Measurements from ENCODE around the gene MEX3B. TPM values are rescaled to one million over a fixed set of nuclear protein-coding genes. Genes with fewer than 3 reads are reported as not detected.
"Not testable (repeated sequence)": the region's sequence is repeated elsewhere in the genome, so short reads cannot be mapped to it uniquely, and the experiment has no call there.

MEX3B gene
- total RNA-seq, 1 donor from 2014 or later, result 0.31 TPM

DNA sequence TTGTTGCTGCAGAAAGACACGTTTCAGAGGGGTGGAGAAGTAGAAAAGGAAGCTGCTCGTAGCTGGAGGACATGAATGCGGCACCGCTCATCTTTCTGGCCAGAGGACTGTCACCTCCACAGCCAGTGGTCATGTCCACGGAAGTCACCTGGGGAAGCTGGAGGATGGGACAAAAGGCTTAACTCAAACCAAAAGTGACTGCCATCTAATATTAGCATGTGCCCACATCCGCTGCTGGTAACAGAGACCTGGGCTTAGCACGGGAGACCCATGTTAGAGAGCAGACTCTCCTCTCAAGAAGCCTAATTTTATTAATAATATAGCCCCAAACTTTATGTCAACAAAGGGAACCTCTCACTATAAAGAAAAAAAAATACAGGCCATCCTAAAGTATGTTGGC is 5.9 kb downstream of the MEX3B start:
- H3K4me3 Mint-ChIP-seq, result no peak overlapping the region
- no peaks in the 10 kb centered on the region for H3K9me3 Mint-ChIP-seq
- intact Hi-C loops (cut with micrococcal nuclease), result loop anchor here (10.0 kb wide), 1 partner anchor 925 kb away; no protein-coding TSS in a partner anchor
- no peak for ATAC-seq (ENCODE audit: low read depth)
- POLR2A ChIA-PET, result no interaction called here
- no peak overlapping the region for H3K27ac Mint-ChIP-seq
- H3K36me3 Mint-ChIP-seq (ENCODE audit: low read depth), result no peaks in the 10 kb centered on the region
- peaks cover 8% of the 10 kb centered on the region for H3K4me1 Mint-ChIP-seq
- DNase-seq, result no peak
- H3K27me3 Mint-ChIP-seq, result peaks cover 6% of the 10 kb centered on the region
- TF ChIP-seq, protein P1, sequence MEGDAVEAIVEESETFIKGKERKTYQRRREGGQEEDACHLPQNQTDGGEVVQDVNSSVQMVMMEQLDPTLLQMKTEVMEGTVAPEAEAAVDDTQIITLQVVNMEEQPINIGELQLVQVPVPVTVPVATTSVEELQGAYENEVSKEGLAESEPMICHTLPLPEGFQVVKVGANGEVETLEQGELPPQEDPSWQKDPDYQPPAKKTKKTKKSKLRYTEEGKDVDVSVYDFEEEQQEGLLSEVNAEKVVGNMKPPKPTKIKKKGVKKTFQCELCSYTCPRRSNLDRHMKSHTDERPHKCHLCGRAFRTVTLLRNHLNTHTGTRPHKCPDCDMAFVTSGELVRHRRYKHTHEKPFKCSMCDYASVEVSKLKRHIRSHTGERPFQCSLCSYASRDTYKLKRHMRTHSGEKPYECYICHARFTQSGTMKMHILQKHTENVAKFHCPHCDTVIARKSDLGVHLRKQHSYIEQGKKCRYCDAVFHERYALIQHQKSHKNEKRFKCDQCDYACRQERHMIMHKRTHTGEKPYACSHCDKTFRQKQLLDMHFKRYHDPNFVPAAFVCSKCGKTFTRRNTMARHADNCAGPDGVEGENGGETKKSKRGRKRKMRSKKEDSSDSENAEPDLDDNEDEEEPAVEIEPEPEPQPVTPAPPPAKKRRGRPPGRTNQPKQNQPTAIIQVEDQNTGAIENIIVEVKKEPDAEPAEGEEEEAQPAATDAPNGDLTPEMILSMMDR (IDR thresholded peaks at IDR 0.05), result no peak
- CTCF ChIA-PET, result no interaction called here

DNA sequence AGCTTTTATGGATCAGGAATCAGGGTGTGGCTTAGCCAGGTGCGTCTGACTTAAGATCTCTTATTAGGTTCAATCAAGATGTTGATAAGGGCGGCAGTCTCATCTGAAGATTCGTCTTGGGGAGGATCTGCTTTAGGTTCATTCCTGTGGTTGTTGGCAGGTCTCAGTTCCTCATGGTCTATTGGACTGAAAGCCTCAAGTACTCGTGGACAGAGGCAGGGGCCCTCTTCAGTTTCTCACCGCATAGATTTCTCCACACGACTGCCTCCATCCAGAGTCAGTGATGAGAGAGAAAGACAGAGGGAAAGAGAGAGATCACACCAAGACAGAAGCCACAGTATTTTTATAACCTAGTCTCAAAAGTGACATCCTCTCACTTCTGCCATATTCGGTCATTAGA is 9.4 kb downstream of the MEX3B start:
- POLR2A ChIA-PET, result no interaction called here
- no peak overlapping the region for H3K4me3 Mint-ChIP-seq

DNA sequence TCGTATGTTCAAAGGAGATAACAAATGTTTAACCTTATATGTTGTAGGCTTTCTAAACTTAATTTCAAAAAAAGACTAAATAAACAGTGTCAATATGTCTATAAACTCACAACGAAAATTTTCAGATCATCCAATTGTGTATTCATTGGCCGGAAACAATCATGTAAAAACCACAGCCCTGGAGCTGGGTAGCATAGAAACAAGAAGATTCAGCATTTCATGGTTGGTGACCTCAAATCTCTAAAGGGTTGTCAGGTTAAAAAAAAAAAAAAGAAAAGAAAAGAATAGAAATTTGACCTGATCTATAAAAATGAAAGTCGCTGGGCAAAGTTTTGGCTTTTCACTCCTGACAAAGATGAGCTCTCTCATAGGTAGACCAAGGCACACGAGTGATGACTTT is 13.9 kb downstream of the MEX3B start:
- ATAC-seq (ENCODE audit: low read depth), result no peak
- no peak overlapping the region for H3K27ac Mint-ChIP-seq
- DNase-seq, result no peak
- peaks cover under 1% of the 10 kb centered on the region for H3K27me3 Mint-ChIP-seq
- intact Hi-C loops (cut with micrococcal nuclease), result no loop called here
- TF ChIP-seq, protein P1 (IDR thresholded peaks at IDR 0.05), result no peak
- ChIA-PET POLR2A (no interaction called here), CTCF (no interaction called here)
- no peaks in the 10 kb centered on the region for H3K4me1 Mint-ChIP-seq
- H3K9me3 Mint-ChIP-seq, result no peaks in the 10 kb centered on the region
- no peaks in the 10 kb centered on the region for H3K36me3 Mint-ChIP-seq (ENCODE audit: low read depth)
- H3K4me3 Mint-ChIP-seq, result no peak overlapping the region

More for the DNA sequence above, 9.4 kb downstream of the MEX3B start:
- ATAC-seq (ENCODE audit: low read depth), result no peak
- peaks cover 2% of the 10 kb centered on the region for H3K27me3 Mint-ChIP-seq
- DNase-seq, result no peak
- CTCF ChIA-PET, result no interaction called here
- no peak overlapping the region for H3K27ac Mint-ChIP-seq
- H3K9me3 Mint-ChIP-seq, result no peaks in the 10 kb centered on the region
- no peaks in the 10 kb centered on the region for H3K4me1 Mint-ChIP-seq
- intact Hi-C loops (cut with micrococcal nuclease), result no loop called here
- no peaks in the 10 kb centered on the region for H3K36me3 Mint-ChIP-seq (ENCODE audit: low read depth)
- TF ChIP-seq, protein P1 (IDR thresholded peaks at IDR 0.05), result no peak

DNA sequence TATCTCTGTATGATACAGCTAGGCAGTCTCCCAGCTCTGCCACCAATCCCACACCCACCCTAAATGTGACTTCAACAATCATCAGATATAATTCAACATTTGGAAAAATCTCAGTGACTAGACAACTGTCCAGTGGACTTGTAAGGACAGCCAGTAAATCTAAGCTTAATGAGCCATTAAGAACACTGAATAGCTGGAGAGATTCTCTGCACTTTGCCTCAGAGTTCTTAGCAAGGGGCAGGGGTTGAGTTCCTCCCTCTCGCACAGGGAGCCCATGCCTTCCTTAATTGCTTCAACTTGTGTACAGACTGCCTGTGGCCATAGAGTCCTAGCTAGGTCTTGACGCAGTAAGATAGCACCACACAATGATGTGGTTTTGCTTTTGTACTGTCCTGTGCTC is 15.6 kb downstream of the MEX3B start:
- no peak for ATAC-seq (ENCODE audit: low read depth)
- Mint-ChIP-seq H3K9me3 (no peaks in the 10 kb centered on the region), H3K4me1 (no peaks in the 10 kb centered on the region), H3K27me3 (no peaks in the 10 kb centered on the region), H3K4me3 (no peak overlapping the region), H3K27ac (no peak overlapping the region), H3K36me3 (ENCODE audit: low read depth) (no peaks in the 10 kb centered on the region)
- intact Hi-C loops (cut with micrococcal nuclease), result no loop called here
- no peak for DNase-seq
- POLR2A ChIA-PET, result no interaction called here
- TF ChIP-seq, protein P1 (IDR thresholded peaks at IDR 0.05), result no peak
- CTCF ChIA-PET, result no interaction called here

DNA sequence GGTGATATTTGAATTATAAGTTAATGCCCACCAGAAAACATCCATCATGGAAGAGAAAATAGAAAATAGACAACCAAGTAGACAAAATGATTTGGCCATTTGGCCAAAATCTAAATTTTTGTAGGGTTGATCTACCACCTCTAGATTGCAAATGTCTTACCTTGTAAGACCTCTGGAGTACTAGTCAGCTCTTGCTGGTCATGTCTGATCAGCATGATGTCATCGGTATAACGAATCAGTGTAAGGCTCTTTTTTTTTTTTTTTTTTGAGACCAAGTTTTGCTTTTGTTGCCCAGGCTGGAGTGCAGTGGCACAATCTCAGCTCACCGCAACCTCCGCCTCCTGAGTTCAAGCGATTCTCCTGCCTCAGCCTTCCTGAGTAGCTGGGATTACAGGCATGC is 17.7 kb downstream of the MEX3B start:
- H3K36me3 Mint-ChIP-seq (ENCODE audit: low read depth); POLR2A ChIA-PET; H3K9me3 Mint-ChIP-seq; intact Hi-C loops (cut with micrococcal nuclease); DNase-seq; H3K4me3 Mint-ChIP-seq; ATAC-seq (ENCODE audit: low read depth); H3K4me1 Mint-ChIP-seq; H3K27ac Mint-ChIP-seq; CTCF ChIA-PET; H3K27me3 Mint-ChIP-seq: not testable (repeated sequence)

DNA sequence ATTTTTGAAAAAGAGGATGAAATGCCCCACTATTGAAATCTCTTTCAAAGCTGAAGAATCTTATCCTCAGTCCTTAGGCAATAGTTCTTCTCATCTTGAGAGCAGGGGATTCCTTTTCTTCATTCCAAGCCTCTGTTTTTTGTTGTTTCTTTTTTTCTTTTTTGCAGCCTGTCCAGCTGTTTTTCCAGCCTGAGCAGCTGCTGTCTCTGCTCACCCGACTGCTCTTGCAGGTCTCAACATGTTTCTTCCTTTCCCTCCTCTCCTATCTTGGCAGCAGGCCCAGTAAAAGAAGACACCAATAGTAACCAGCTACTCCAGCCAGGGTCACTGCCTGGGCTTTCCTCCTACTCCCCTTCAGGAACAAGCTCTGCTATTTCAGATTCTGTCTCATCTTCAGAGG is 23.8 kb downstream of the MEX3B start:
- intact Hi-C loops (cut with micrococcal nuclease), result no loop called here
- Mint-ChIP-seq H3K27ac (no peak overlapping the region), H3K4me1 (no peaks in the 10 kb centered on the region), H3K4me3 (no peak overlapping the region), H3K27me3 (peaks cover 12% of the 10 kb centered on the region), H3K9me3 (no peaks in the 10 kb centered on the region), H3K36me3 (ENCODE audit: low read depth) (no peaks in the 10 kb centered on the region)
- CTCF ChIA-PET, result no interaction called here
- POLR2A ChIA-PET, result no interaction called here
- no peak for ATAC-seq (ENCODE audit: low read depth)
- TF ChIP-seq, protein P1 (IDR thresholded peaks at IDR 0.05), result no peak
- no peak for DNase-seq

All from activated B cell treated with CpG ODN at 0.5 μM for 24 hours (primary cell).